Measurements from ENCODE around the gene CACNA1A.
"Not testable (repeated sequence)": the region's sequence is repeated elsewhere in the genome, so short reads cannot be mapped to it uniquely, and the experiment has no call there.

The CACNA1A gene

GRCh38 chr19:13363954-13364353 is 142.3 kb downstream of the CACNA1A start:
- no peak for DNase-seq (ENCODE audit: low read depth)

GRCh38 chr19:13363245-13363644 is 143.0 kb downstream of the CACNA1A start:
- DNase-seq (ENCODE audit: low read depth): no peak

DNA sequence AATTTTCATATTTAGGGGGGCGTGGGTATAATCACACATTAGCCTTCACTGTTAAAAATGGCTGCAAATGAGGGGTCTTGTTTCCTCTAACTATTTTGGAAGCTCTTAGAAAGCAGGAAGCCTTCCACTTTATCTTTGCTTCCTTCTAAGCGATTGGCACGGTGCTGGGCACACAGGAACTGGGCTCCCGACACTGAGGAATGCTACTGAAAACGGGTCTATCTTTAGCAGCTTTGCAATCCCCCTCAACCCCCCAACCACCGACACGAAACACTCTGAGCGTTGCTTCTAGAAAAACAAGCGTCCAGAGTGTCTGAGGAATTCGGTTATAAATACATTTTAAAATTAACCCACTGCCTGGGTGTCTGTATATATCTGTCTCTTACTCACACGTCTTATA is 143.6 kb downstream of the CACNA1A start:
- DNase-seq (ENCODE audit: low read depth): no peak

GRCh38 chr19:13361726-13362125 is 144.6 kb downstream of the CACNA1A start:
- DNase-seq (ENCODE audit: low read depth): not testable (repeated sequence)

DNA sequence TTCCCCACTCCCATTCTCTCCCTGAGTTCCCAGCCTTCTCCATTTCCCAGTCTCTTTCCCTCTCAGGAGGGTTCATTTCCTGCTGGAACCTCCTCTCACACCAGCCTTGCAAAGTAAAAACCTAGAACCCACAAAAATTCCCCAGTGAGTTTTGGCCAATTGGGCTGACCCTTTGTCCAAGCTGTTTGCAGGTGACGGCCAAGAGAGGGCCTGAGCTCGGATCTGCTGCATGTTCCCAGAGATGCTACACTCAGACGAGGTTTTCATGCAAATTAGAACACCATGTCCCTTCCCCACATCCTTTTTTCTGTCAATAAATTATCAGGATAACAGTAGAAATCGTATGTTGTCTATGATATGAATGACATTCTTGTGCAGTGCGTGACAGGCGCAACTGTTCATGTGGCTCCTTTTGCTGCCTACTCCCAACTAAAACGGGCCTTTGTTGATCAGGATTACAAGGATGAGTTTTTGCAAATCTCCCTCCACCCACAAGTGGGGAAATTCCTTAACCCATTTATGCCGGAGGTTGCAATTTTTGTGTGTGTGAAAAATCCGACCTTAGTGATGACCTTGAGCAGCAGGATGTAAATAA is 149.5 kb downstream of the CACNA1A start:
- DNase-seq (ENCODE audit: low read depth): no peak

DNA sequence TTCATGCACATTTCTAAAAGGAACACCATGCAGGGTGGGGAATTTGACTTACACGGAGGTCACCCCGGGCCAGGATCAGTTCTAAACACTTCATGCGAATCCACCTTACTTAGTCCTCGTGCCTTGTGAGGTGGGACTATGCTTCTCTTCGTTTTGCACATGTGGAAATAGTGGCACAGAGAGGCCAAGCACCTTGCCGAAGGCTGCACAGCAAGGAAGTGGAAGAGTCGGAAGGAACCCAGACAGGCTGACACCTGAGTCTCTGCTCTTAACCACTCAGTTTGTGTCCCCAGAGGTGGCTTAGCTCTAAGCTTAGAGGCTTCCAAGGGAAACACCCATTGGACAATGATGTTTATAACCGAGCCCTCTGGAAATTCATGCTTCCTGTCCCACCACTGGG is 150.1 kb downstream of the CACNA1A start:
- no peak for DNase-seq (ENCODE audit: low read depth)

DNA sequence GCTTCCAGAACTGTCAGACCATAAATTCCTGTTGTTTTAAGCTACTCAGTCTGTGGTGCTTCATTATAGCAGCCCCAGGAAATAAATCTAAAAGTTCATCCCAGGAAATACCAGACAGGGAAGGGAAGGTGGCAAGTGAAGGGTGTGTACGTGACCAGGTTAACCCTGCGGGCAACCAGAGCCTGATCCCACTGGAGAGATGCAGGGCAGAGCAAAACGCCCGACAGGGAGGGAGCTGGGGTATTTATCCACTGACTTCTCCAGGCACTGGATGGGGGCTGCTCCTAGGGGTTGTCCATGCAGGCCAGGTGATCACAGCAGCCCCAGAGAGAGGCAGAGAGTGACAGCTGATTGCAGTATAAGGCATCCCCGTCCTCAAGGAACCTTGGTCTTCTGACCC is 150.9 kb downstream of the CACNA1A start:
- DNase-seq (ENCODE audit: low read depth): no peak

GRCh38 chr19:13353625-13354024 is 152.7 kb downstream of the CACNA1A start:
- no peak for DNase-seq (ENCODE audit: low read depth)

DNA sequence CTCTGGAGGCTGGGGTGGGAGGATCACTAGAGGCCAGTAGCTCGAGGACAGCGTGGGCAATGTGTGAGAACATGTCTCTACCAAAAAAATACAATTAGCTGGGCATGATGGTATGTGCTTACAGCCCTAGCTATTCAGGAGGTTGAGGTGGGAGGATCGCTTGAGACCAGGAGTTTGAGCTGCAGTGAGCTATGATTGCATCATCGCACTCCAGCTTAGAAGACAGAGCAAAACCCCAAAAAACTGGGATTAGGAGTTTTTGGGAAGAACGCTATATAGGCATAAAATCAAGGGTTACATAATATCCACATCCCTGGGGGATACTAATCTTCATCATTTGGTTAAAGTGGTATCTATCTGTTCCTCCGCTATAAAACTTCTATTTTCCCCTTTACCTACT is 155.5 kb downstream of the CACNA1A start:
- no peak for DNase-seq (ENCODE audit: low read depth)

DNA sequence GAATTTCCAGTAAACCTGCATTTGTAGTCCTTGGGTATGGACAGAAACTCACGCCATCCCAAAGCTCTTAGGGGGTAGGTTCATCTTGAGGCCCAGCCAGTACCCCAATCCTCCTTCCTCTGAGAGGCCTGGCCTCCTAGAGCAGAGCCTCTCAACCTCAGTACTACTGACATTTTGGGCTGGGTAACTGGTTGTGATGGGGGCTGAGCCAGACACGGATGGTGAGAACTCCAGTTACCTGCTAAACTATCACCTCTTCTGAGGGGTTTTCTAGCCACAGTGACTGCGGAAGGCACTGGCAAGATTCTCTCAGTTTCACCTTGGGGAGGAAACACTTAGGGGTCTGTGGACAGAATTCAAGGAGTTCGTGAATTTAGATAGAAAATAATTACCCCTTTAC is 156.2 kb downstream of the CACNA1A start:
- DNase-seq (ENCODE audit: low read depth): no peak

DNA sequence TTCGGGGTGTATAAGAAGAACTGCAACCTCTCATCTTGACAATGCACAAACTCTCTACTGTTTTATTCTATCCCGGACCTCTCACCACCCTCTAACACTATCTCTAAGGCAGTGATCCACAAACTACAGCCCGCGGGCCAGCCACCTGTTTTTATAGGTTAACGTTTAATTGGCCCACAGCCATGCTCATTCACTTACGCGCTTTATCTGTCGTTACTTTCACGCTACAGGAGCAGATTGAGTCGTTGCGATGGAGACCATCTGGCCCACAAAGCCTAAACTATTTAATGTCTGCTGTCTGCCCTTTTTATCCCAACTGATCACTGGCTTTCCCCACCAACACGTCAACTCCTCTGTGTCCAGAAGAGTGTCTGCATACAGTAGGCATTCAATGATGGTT is 158.9 kb downstream of the CACNA1A start:
- DNase-seq (ENCODE audit: low read depth): no peak

DNA sequence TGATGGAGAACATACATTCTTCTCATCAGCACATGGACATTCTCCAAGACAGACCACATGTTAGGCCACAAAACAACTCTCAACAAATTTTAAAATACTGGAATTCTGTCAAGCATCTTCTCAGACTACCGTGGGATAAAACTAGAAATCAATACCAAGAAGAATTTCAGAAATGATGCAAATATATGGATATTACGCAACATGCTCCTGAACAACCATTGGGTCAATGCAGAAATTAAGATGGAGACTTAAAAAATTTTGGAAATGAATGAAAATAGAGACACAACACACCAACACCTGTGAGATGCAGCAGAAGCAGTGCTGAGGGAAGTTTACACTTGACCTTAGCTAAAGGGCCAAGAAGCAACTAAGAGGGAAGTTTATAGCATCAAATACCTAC is 162.8 kb downstream of the CACNA1A start:
- DNase-seq (ENCODE audit: low read depth): no peak

DNA sequence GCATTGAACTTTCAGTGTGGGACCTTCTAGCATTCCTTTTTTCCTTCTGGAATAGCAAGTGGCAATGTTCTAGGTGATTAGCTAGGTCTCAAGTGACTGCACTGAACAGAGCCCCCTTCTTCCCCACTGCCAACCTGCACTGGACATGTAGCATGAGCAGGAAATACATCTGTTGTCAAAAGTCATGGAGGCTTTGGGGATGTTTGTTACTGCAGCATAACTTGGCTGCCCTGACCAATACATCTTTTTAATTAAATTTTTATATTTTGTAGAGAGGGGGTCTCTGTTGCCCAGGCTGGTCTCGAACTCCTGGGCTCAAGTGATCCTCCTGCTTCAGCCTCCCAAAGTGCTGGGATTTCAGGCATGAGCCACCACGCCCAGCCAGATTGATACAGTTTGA is 163.6 kb downstream of the CACNA1A start:
- no peak for DNase-seq (ENCODE audit: low read depth)

GRCh38 chr19:13339869-13340268 is 166.4 kb downstream of the CACNA1A start:
- DNase-seq (ENCODE audit: low read depth): no peak

GRCh38 chr19:13337181-13337580 is 169.1 kb downstream of the CACNA1A start:
- no peak for DNase-seq (ENCODE audit: low read depth)

- no peak for DNase-seq (ENCODE audit: low read depth)
These were observed 171.3 kb downstream of the CACNA1A start for GRCh38 chr19:13334801-13335481.

DNA sequence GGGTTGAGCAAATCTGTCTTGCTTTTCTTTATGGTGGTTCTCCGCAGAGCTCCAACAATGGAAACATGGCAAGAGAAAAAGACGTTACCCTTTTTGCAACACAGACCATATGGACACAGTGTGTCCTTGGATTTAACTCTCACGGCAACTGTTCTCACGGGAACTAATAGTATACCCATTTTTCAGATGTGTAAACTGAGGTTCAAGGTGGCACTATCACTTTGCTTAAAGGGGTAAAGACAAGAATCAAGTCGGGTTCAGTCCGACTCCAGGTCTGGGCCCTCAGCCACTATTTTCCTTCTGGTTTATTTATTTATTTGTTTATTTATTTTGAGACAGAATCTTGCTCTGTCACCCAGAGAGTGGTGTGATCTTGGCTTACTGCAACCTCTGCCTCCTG is 176.0 kb downstream of the CACNA1A start:
- DNase-seq (ENCODE audit: low read depth): no peak

DNA sequence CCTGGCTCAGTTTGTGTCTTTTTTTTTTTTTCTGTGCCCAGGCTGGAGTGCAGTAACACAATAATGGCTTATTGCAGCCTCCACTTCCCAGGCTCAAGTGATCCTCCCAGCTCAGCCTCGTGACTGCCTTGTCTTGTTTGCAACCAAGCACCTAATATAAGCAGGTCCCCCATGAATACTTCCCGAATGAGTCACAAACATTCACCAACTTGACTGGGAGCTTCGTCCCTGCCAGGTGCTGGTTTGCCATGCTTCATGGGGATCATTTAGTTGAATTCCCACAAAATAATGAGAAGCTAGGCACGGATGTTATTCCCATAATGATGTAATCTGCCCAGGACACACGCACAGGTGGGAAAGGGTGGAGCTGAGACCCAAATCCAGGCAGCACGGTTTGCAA is 176.5 kb downstream of the CACNA1A start:
- DNase-seq (ENCODE audit: low read depth): no peak

DNA sequence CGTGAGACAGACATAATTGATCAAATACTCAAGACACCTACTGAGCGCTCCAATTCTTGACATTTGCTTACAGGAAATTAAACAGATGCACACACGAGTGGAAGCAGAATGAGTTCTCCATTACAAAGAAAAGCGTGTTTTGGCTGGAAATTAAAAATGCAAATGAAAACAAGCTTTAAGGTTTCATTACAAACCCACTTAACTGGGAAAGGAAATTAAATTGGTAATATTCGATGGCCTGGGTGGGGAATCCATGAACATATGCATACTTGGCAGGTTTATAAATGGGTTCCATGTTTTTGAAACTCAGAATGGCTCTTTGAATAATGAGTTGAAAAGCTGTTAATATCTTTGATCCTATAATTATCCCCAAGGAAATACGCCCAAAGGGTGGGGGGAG is 178.0 kb downstream of the CACNA1A start:
- no peak for DNase-seq (ENCODE audit: low read depth)

DNA sequence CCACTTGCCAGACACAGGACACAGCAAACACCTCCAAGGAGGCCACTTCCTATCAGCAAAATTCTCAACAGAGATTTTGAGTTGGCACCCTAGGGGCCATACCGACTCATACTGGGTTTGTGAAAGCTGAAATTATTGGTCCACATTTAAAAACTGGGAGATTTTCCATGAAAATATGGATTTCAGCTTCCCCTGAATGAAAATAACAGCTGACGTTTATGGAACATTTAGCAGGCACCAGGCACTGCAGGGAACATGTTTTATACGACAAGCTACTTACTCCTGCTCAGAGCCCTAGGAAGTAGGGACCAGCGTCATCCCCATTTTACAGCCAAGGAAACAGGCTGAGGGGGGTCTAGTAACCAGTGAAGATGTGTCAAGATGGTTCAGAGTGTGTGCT is 186.8 kb downstream of the CACNA1A start:
- DNase-seq (ENCODE audit: low read depth): no peak

- no peak for DNase-seq (ENCODE audit: low read depth)
These were observed 188.1 kb downstream of the CACNA1A start for GRCh38 chr19:13318190-13318589.

- no peak for DNase-seq (ENCODE audit: low read depth)
These were observed 190.8 kb downstream of the CACNA1A start for GRCh38 chr19:13315495-13315894.

- DNase-seq (ENCODE audit: low read depth): no peak
These were observed 191.5 kb downstream of the CACNA1A start for GRCh38 chr19:13314761-13315160.

GRCh38 chr19:13313875-13314274 is 192.4 kb downstream of the CACNA1A start:
- DNase-seq (ENCODE audit: low read depth): no peak

All from HS-5 (cell line).